Natural killer cell treated with Interleukin-12 subunit alpha and Interleukin-12 subunit beta and Interleukin-15 and Interleukin-18, amount 100 ng/mL, for 72 hours (primary cell): ENCODE measurements around the gene ZDHHC3. TPM values are rescaled to one million over a fixed set of nuclear protein-coding genes. Genes with fewer than 3 reads are reported as not detected.
A peak's percentile ranks its signal among the peaks of the same experiment; 100 is the strongest.

Experiments used
- ATAC-seq, 2 donors: fragments of 150-1000 bp; cut with Tn5 transposase in 1 of 2; sonication (Bioruptor Pico), chemical (Tn5 transposase) in 1 of 2; 2 replicates each; pipeline ENCODE4 v1.10.0; 2021
- DNase-seq: peaks from one replicate; pipeline ENCODE4 v3.0.0; 2022; ENCODE audit warnings: low spot score
- H3K27ac Mint-ChIP-seq, 2 donors: 1 replicate in 1 of 2; 2 replicates in 1 of 2; pipeline ENCODE4 v1.8.0; 2022; ENCODE audit warnings: mixed read lengths in 2 of 2, mild to moderate bottlenecking in 1 of 2, moderate library complexity in 1 of 2
- H3K27me3 Mint-ChIP-seq, 2 donors: 1 replicate in 1 of 2; 2 replicates in 1 of 2; pipeline ENCODE4 v1.8.0; 2022; ENCODE audit warnings: mixed read lengths in 2 of 2
- H3K36me3 Mint-ChIP-seq: one replicate; pipeline ENCODE4 v1.8.0; 2022; ENCODE audit warnings: mixed read lengths
- H3K4me1 Mint-ChIP-seq, 2 donors: 1 replicate in 1 of 2; 2 replicates in 1 of 2; pipeline ENCODE4 v1.8.0; 2022; ENCODE audit warnings: low read depth in 2 of 2, mixed read lengths in 2 of 2, mild to moderate bottlenecking in 1 of 2
- H3K4me3 Mint-ChIP-seq: one replicate; pipeline ENCODE4 v1.8.0; 2022; ENCODE audit warnings: mixed read lengths
- H3K9me3 Mint-ChIP-seq: 2 replicates; pipeline ENCODE4 v1.8.0; 2022; ENCODE audit warnings: mixed read lengths
- total RNA-seq, 2 donors: library from RNA; stranded (reverse); gene quantifications; one replicate each; pipeline ENCODE4 v1.2.3, GENCODE V29; 2022

The ZDHHC3 gene
- total RNA-seq, result 100 to 1,000 TPM in 1 of 2 donors, 10 to 100 TPM in 1; 63.8 to 122 TPM

GRCh38 chr3:44976002-44976815 is at the start of gene ZDHHC3, which contains the start of gene EXOSC7:
ZDHHC3 (minus strand) TSS chr3:44976174; CDS start chr3:44959436, 16,738 bp downstream.
EXOSC7 (plus strand) TSS chr3:44976244; CDS start chr3:44976278, 34 bp downstream.
- Mint-ChIP-seq H3K4me3 (peak within 1 kb of the TSS; percentile 98), H3K27me3 (no peaks in the 10 kb centered on the region), H3K4me1 (peaks cover 54 to 66% of the 10 kb centered on the region in 2 donors), H3K36me3 (no peaks in the 10 kb centered on the region), H3K27ac (peak within 1 kb of the TSS; percentile 95 to 97), H3K9me3 (no peaks in the 10 kb centered on the region)
- ATAC-seq (peak; percentile 93 to 95), DNase-seq (peak; percentile 90)

GRCh38 chr3:45024542-45025255 is 48.7 kb upstream of the ZDHHC3 start:
- Mint-ChIP-seq H3K36me3 (no peaks in the 10 kb centered on the region), H3K27me3 (peaks cover 4 to 6% of the 10 kb centered on the region in 2 donors), H3K27ac (no peak overlapping the region), H3K9me3 (no peaks in the 10 kb centered on the region), H3K4me3 (no peak overlapping the region), H3K4me1 (peaks cover 6 to 12% of the 10 kb centered on the region in 2 donors)
- ATAC-seq (no peak), DNase-seq (peak; percentile 37)

- ATAC-seq, result no peak
These were observed 47.7 kb upstream of the ZDHHC3 start for GRCh38 chr3:45023675-45024074.

GRCh38 chr3:45021524-45022297 is 45.7 kb upstream of the ZDHHC3 start:
- peaks cover 0 to 1% of the 10 kb centered on the region in 2 donors for H3K27me3 Mint-ChIP-seq
- DNase-seq (peak; percentile 22), ATAC-seq (no peak)
- H3K36me3 Mint-ChIP-seq, result no peaks in the 10 kb centered on the region
- peaks cover 6 to 15% of the 10 kb centered on the region in 2 donors for H3K4me1 Mint-ChIP-seq
- no peaks in the 10 kb centered on the region for H3K9me3 Mint-ChIP-seq
- no peak overlapping the region for H3K4me3 Mint-ChIP-seq
- peak overlapping the region in 1 of 2 donors; percentile 9 for H3K27ac Mint-ChIP-seq

More at GRCh38 chr3:45023675-45024074, 47.7 kb upstream of the ZDHHC3 start:
- H3K36me3 Mint-ChIP-seq, result no peaks in the 10 kb centered on the region
- H3K4me1 Mint-ChIP-seq, result peaks cover 6 to 12% of the 10 kb centered on the region in 2 donors
- no peak overlapping the region for H3K27ac Mint-ChIP-seq
- peak; percentile 2 for DNase-seq
- no peak overlapping the region for H3K4me3 Mint-ChIP-seq
- H3K9me3 Mint-ChIP-seq, result no peaks in the 10 kb centered on the region
- peaks cover 4 to 6% of the 10 kb centered on the region in 2 donors for H3K27me3 Mint-ChIP-seq

- H3K36me3 Mint-ChIP-seq, result no peaks in the 10 kb centered on the region
- ATAC-seq (no peak), DNase-seq (no peak)
- no peak overlapping the region for H3K4me3 Mint-ChIP-seq
- H3K9me3 Mint-ChIP-seq, result no peaks in the 10 kb centered on the region
- H3K27ac Mint-ChIP-seq, result peak overlapping the region in 1 of 2 donors; percentile 30
- H3K27me3 Mint-ChIP-seq, result no peaks in the 10 kb centered on the region
- H3K4me1 Mint-ChIP-seq, result peaks cover 6 to 14% of the 10 kb centered on the region in 2 donors
These were observed 44.6 kb upstream of the ZDHHC3 start for GRCh38 chr3:45020534-45020933.

- no peak overlapping the region for H3K4me3 Mint-ChIP-seq
- DNase-seq (no peak), ATAC-seq (no peak)
- no peak overlapping the region for H3K27ac Mint-ChIP-seq
- H3K27me3 Mint-ChIP-seq, result no peaks in the 10 kb centered on the region
- H3K4me1 Mint-ChIP-seq, result peaks cover 6 to 11% of the 10 kb centered on the region in 2 donors
- peaks cover 4% of the 10 kb centered on the region for H3K36me3 Mint-ChIP-seq
- no peaks in the 10 kb centered on the region for H3K9me3 Mint-ChIP-seq
These were observed 41.8 kb upstream of the ZDHHC3 start for GRCh38 chr3:45017821-45018220.

- no peak for DNase-seq
- Mint-ChIP-seq H3K36me3 (peaks cover 8% of the 10 kb centered on the region), H3K9me3 (no peaks in the 10 kb centered on the region), H3K27ac (no peak overlapping the region), H3K4me3 (no peak overlapping the region), H3K4me1 (peaks cover 6 to 10% of the 10 kb centered on the region in 2 donors), H3K27me3 (no peaks in the 10 kb centered on the region)
- no peak for ATAC-seq
These were observed 40.9 kb upstream of the ZDHHC3 start for GRCh38 chr3:45016916-45017315.

- H3K36me3 Mint-ChIP-seq, result peaks cover 15% of the 10 kb centered on the region
- peak overlapping the region in 1 of 2 donors; percentile 10 for H3K27ac Mint-ChIP-seq
- no peak for ATAC-seq
- no peak for DNase-seq
- peaks cover 0 to 6% of the 10 kb centered on the region in 2 donors for H3K4me1 Mint-ChIP-seq
- H3K27me3 Mint-ChIP-seq, result no peaks in the 10 kb centered on the region
- no peak overlapping the region for H3K4me3 Mint-ChIP-seq
- no peaks in the 10 kb centered on the region for H3K9me3 Mint-ChIP-seq
These were observed 36.6 kb upstream of the ZDHHC3 start for GRCh38 chr3:45012577-45012976.

GRCh38 chr3:45011756-45012508 is 36.0 kb upstream of the ZDHHC3 start:
- H3K36me3 Mint-ChIP-seq, result peaks cover 15% of the 10 kb centered on the region
- ATAC-seq, result no peak
- H3K27me3 Mint-ChIP-seq, result no peaks in the 10 kb centered on the region
- DNase-seq, result no peak
- peak overlapping the region in 1 of 2 donors; percentile 13 for H3K27ac Mint-ChIP-seq
- no peaks in the 10 kb centered on the region for H3K9me3 Mint-ChIP-seq
- H3K4me3 Mint-ChIP-seq, result no peak overlapping the region
- H3K4me1 Mint-ChIP-seq, result peaks cover 3 to 8% of the 10 kb centered on the region in 2 donors

- ATAC-seq (no peak), DNase-seq (no peak)
- H3K9me3 Mint-ChIP-seq, result no peaks in the 10 kb centered on the region
- H3K27me3 Mint-ChIP-seq, result no peaks in the 10 kb centered on the region
- H3K27ac Mint-ChIP-seq, result no peak overlapping the region
- peaks cover 15% of the 10 kb centered on the region for H3K36me3 Mint-ChIP-seq
- H3K4me1 Mint-ChIP-seq, result peaks cover 4 to 11% of the 10 kb centered on the region in 2 donors
- no peak overlapping the region for H3K4me3 Mint-ChIP-seq
These were observed 34.9 kb upstream of the ZDHHC3 start for GRCh38 chr3:45010811-45011333.

GRCh38 chr3:45009868-45010267 is 33.9 kb upstream of the ZDHHC3 start:
- Mint-ChIP-seq H3K27me3 (no peaks in the 10 kb centered on the region), H3K27ac (no peak overlapping the region), H3K4me3 (no peak overlapping the region), H3K9me3 (no peaks in the 10 kb centered on the region), H3K36me3 (peaks cover 24% of the 10 kb centered on the region), H3K4me1 (peaks cover 13 to 16% of the 10 kb centered on the region in 2 donors)
- ATAC-seq (no peak), DNase-seq (no peak)

- H3K4me3 Mint-ChIP-seq, result no peak overlapping the region
- no peaks in the 10 kb centered on the region for H3K9me3 Mint-ChIP-seq
- peaks cover 21 to 25% of the 10 kb centered on the region in 2 donors for H3K4me1 Mint-ChIP-seq
- DNase-seq, result no peak
- H3K27me3 Mint-ChIP-seq, result no peaks in the 10 kb centered on the region
- H3K36me3 Mint-ChIP-seq, result peaks cover 32% of the 10 kb centered on the region
- H3K27ac Mint-ChIP-seq, result no peak overlapping the region
- no peak for ATAC-seq
These were observed 32.1 kb upstream of the ZDHHC3 start for GRCh38 chr3:45008117-45008516.
